ENCODE results near the gene PRSS36.
A peak's percentile ranks its signal among the peaks of the same experiment; 100 is the strongest.

The PRSS36 gene

DNA sequence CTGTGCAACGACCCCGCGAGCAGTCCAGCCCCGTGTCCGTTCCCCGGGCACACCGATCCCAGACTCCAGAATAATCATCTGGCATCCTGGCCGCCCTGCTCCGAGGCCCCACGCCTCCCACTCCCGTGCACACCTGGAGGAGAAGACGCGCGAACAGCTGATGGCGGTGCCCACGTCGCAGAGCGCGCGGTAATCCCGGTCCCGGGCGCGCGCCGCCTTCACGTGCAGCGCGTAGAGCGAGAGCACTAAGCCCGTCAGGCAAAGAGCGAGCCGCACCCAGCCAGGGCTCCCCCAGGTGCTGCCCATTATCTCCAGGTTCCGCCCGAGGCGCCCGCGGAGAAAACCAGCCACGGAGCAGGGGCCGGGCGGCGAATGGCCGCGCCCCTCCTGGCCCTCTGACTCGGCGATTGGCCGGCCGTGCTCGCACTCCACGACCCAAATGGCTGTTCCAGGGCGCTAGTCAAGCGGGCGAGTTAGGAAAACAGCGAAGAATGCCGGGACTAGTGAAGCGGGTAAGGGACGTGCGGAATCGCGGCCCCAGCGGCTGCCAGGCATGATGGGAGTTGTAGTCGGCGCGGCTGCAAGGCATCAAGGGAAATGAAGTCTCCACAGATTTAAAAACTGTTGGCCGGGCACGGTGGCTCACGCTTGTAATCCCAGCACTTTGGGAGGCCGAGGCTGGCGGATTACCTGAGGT lies 55.3 kb downstream of the PRSS36 start, which contains the start of gene VKORC1:
Gene VKORC1 (minus strand): TSS at position 374 of the 697 bp plus-strand sequence. CDS start 68 bp downstream, at position 306.
- DNase-seq: peak; percentile 84

DNA sequence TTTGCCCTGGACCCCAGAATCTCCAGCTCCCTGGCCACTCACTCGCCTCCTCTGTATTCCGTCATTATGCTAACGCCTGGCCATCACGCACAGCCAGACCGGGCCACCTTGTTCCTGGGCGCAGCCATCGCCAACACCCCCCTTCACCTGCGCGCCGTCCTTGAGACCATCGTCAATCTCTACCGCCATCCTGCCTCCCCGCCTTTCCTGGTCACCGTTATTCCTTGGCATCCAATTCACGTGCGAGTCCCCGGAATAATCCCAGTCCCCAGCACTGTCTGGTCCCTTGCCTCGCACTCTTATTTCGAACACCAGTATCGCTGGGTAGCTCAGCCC lies 55.8 kb downstream of the PRSS36 start:
- no peak for DNase-seq

GRCh38 chr16:31093132-31093703 lies 56.6 kb downstream of the PRSS36 start:
- DNase-seq: no peak

DNA sequence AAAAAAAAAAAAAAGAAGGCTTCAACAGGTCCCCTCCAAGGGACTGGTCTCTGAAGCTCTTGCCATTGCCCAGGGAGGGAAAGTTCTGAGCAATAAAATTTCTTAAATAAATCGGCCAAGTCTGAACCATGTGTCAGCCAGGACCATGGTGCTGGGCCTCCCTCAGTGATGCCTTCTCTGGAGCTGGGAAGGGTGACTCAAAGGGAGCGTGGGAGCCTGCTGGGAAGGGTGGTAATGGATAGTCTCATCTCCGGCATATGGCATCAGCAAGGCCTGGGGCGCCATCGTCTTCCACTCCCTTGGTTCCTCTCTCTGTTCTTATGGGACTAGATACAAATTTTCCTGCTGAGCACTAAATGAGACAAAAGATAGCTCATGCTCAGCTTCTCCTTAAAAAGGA lies 57.5 kb downstream of the PRSS36 start:
- DNase-seq: no peak

- DNase-seq: no peak
Observed at GRCh38 chr16:31090540-31090939, 59.3 kb downstream of the PRSS36 start.

DNA sequence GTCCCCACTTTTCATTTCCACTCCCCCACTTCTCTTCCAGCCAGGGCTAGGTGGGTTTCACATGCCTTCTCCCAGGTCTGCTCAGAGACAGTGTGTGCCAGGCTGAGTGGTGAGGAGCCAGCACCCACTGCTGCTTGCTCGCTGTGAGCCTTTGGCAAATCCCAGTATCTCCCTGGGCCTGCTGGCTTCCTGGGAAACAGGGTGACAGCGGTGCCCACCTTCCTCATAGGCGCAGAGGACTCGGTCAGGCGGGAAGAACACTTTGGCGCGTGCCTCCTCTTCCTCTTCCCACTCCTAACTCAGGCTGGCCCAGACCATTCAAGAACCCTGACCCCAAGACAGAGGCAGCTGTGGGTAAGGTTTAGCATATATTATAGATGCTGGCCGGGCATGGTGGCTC lies 60.7 kb downstream of the PRSS36 start:
- no peak for DNase-seq

Measured in stimulated activated CD4-positive, alpha-beta T cell treated with anti-CD3 and anti-CD28 coated beads, Interleukin-12 subunit alpha, Interleukin-12 subunit beta, amount 100 ng/mL, for 4 hours (primary cell).